HUDEP-2 (cell line): ENCODE results near the gene RPL15.

ENCODE experiments used
- DNase-seq, 76 experiments: peaks; one replicate each; lab custom pipeline; 2025; ENCODE audit not compliant: unreplicated experiment in 76 of 76; lab: John Stamatoyannopoulos, UW

RPL15 gene

GRCh38 chr3:23959135-23959900, 42.4 kb downstream of the RPL15 start:
- DNase-seq, result peak in 1 of 76 experiments; percentile 12

- DNase-seq, result no peak
These were observed 43.7 kb downstream of the RPL15 start for GRCh38 chr3:23960649-23961048.

GRCh38 chr3:23961066-23961465, 44.1 kb downstream of the RPL15 start:
- no peak for DNase-seq

GRCh38 chr3:23961913-23962312, 45.0 kb downstream of the RPL15 start:
- no peak for DNase-seq

- no peak for DNase-seq
These were observed 47.8 kb downstream of the RPL15 start for GRCh38 chr3:23964537-23965235.

GRCh38 chr3:23966328-23966727, 49.4 kb downstream of the RPL15 start:
- no peak for DNase-seq

GRCh38 chr3:23968463-23969184, 51.7 kb downstream of the RPL15 start:
- DNase-seq, result peak in 1 of 76 experiments; percentile 1

- DNase-seq, result no peak
These were observed 52.5 kb downstream of the RPL15 start for GRCh38 chr3:23969393-23969792.
